Mesenchymal stem cell (in vitro differentiated cells and primary cell): ENCODE data around the gene PNPLA3.
A peak's percentile ranks its signal among the peaks of the same experiment; 100 is the strongest.

Source experiments
- DNase-seq: peaks from one replicate; pipeline ENCODE4 v3.0.0-alpha.2; 2013
- H2AFZ ChIP-seq: one replicate; pipeline ENCODE4 v1.6.1; 2013; ENCODE audit warnings: low read depth, mild to moderate bottlenecking, control low read depth, inconsistent platforms, low read length, moderate library complexity
- H2AK5ac ChIP-seq: 2 replicates; pipeline ENCODE4 v1.6.1; 2013; ENCODE audit warnings: low read length, moderate library complexity, mild to moderate bottlenecking, inconsistent platforms; ENCODE audit not compliant: severe bottlenecking
- H2BK120ac ChIP-seq: one replicate; pipeline ENCODE4 v1.6.1; 2013; ENCODE audit warnings: low read depth, mild to moderate bottlenecking, inconsistent platforms, low read length, moderate library complexity
- H2BK12ac ChIP-seq, 2 experiments: one replicate each; pipeline ENCODE4 v1.6.1; 2013; ENCODE audit warnings: inconsistent platforms in 2 of 2, low read length in 2 of 2, mild to moderate bottlenecking in 2 of 2, moderate library complexity in 2 of 2, control low read depth in 1 of 2
- H2BK15ac ChIP-seq: one replicate; pipeline ENCODE4 v1.6.1; 2013; ENCODE audit warnings: mild to moderate bottlenecking, low read depth, inconsistent platforms; ENCODE audit not compliant: poor library complexity, severe bottlenecking
- H2BK5ac ChIP-seq: 2 replicates; pipeline ENCODE4 v1.6.1; 2013; ENCODE audit warnings: low read depth, mild to moderate bottlenecking, low read length, control low read depth, inconsistent platforms; ENCODE audit not compliant: poor library complexity, severe bottlenecking
- H3K14ac ChIP-seq, 2 experiments: one replicate each; pipeline ENCODE4 v1.6.1; 2013; ENCODE audit warnings: inconsistent platforms in 2 of 2, low read length in 2 of 2, control low read depth in 1 of 2, mild to moderate bottlenecking in 1 of 2, moderate library complexity in 1 of 2
- H3K18ac ChIP-seq, 2 experiments: one replicate each; pipeline ENCODE4 v1.6.1; 2013; ENCODE audit warnings: inconsistent platforms in 2 of 2, low read length in 2 of 2, control low read depth in 1 of 2, low read depth in 1 of 2, mild to moderate bottlenecking in 1 of 2
- H3K23ac ChIP-seq, 2 experiments: one replicate each; pipeline ENCODE4 v1.6.1; 2013; ENCODE audit warnings: inconsistent platforms in 2 of 2, low read length in 2 of 2, mild to moderate bottlenecking in 2 of 2, moderate library complexity in 2 of 2, control low read depth in 1 of 2
- H3K27ac ChIP-seq: 2 replicates; pipeline ENCODE4 v1.5.1; 2013; ENCODE audit warnings: mild to moderate bottlenecking, moderate library complexity, low read length, control low read depth, inconsistent platforms; ENCODE audit not compliant: poor library complexity, severe bottlenecking
- H3K27me3 ChIP-seq, 2 experiments: 2 replicates each; pipeline versions ENCODE4 v1.6.1 to v1.7.0; 2013; ENCODE audit warnings: low read length in 2 of 2, mild to moderate bottlenecking in 2 of 2, moderate library complexity in 2 of 2, control low read depth in 1 of 2, inconsistent platforms in 1 of 2; ENCODE audit not compliant: control insufficient read depth in 1 of 2, insufficient read depth in 1 of 2
- H3K36me3 ChIP-seq, 2 experiments: 2 replicates each; pipeline versions ENCODE4 v1.6.1 to v1.7.0; 2013; ENCODE audit warnings: low read length in 2 of 2, control low read depth in 1 of 2, inconsistent platforms in 1 of 2, low read depth in 1 of 2, mild to moderate bottlenecking in 1 of 2; ENCODE audit not compliant: insufficient read depth in 2 of 2, control insufficient read depth in 1 of 2
- H3K4ac ChIP-seq, 2 experiments: one replicate each; pipeline ENCODE4 v1.6.1; 2013; ENCODE audit warnings: inconsistent platforms in 2 of 2, low read length in 2 of 2, mild to moderate bottlenecking in 2 of 2, moderate library complexity in 2 of 2, control low read depth in 1 of 2, low read depth in 1 of 2
- H3K4me1 ChIP-seq: 2 replicates; pipeline ENCODE4 v1.6.1; 2013; ENCODE audit warnings: low read depth, low read length, control low read depth; ENCODE audit not compliant: control insufficient read depth, insufficient read depth
- H3K4me2 ChIP-seq: 2 replicates; pipeline ENCODE4 v1.6.1; 2013; ENCODE audit warnings: low read length, mild to moderate bottlenecking, inconsistent platforms; ENCODE audit not compliant: poor library complexity, severe bottlenecking
- H3K4me3 ChIP-seq, 2 experiments: 2 replicates each; pipeline versions ENCODE4 v1.5.1 to v1.7.0; 2013; ENCODE audit warnings: low read length in 2 of 2, mild to moderate bottlenecking in 2 of 2, control low read depth in 1 of 2, low read depth in 1 of 2; ENCODE audit not compliant: insufficient read depth in 1 of 2
- H3K79me1 ChIP-seq: replicated peaks from 2 replicates; pipeline ENCODE4 v1.6.1; 2013; ENCODE audit warnings: mild to moderate bottlenecking, control low read depth, low read length, inconsistent platforms; ENCODE audit not compliant: poor library complexity, severe bottlenecking
- H3K9ac ChIP-seq: 2 replicates; pipeline ENCODE4 v1.7.0; 2013; ENCODE audit warnings: mild to moderate bottlenecking, low read length, moderate library complexity
- H3K9me3 ChIP-seq: 2 replicates; pipeline ENCODE4 v1.7.0; 2013; ENCODE audit warnings: mild to moderate bottlenecking, low read length; ENCODE audit not compliant: control insufficient read depth
- H4K8ac ChIP-seq: one replicate; pipeline ENCODE4 v1.6.1; 2013; ENCODE audit warnings: inconsistent platforms, mild to moderate bottlenecking, low read length, moderate library complexity
- H4K91ac ChIP-seq: one replicate; pipeline ENCODE4 v1.6.1; 2013; ENCODE audit warnings: mild to moderate bottlenecking, low read length, inconsistent platforms
- WGBS: methylation state at CpG from one replicate; pipeline ENCODE4 v1.1.7; 2013; ENCODE audit warnings: mixed read lengths; 5-methylcytosine and 5-hydroxymethylcytosine counted together

PNPLA3 gene

DNA sequence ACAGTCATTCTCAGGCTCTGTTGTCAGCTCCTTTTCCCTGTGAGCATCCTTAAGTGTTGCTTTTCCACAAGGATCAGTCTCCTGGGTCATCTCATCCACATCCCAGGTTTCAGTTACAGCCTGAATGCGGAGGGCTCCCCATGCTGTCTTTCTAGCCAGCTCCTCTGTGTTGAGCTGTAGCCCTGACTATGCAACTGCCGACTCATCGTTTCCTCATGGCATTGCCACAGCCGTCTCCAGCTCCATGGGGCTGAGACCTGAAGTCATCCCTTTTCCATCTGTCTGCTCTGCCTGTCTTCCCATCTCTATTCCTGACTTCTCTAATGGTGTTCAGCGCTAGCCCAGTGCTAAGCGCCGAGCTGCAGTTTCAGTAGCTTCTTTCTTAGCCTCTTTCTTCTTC, 43.5 kb downstream of the PNPLA3 start:
- no peak overlapping the region for H2BK120ac ChIP-seq
- no peak overlapping the region for H3K4me3 ChIP-seq
- no peak overlapping the region for H2AK5ac ChIP-seq
- H3K27me3 ChIP-seq, result no peaks in the 10 kb centered on the region
- H3K4me2 ChIP-seq, result no peak overlapping the region
- no peak overlapping the region for H3K9ac ChIP-seq
- H2AFZ ChIP-seq, result no peak overlapping the region
- H2BK5ac ChIP-seq, result no peak overlapping the region
- H3K36me3 ChIP-seq, result peaks cover 50 to 90% of the 10 kb centered on the region in 2 experiments
- H2BK12ac ChIP-seq, result no peak overlapping the region
- no peak overlapping the region for H2BK15ac ChIP-seq
- no peak overlapping the region for H3K23ac ChIP-seq
- H4K91ac ChIP-seq, result no peak overlapping the region
- H3K79me1 ChIP-seq, result peaks cover 28% of the 10 kb centered on the region
- no peaks in the 10 kb centered on the region for H3K4me1 ChIP-seq
- H3K9me3 ChIP-seq, result no peaks in the 10 kb centered on the region
- peak overlapping the region; percentile 45 for H4K8ac ChIP-seq
- H3K27ac ChIP-seq, result no peak overlapping the region
- 96% methylated on average over 7 of the region's 7 CpGs for WGBS
- no peak overlapping the region for H3K14ac ChIP-seq
- no peak for DNase-seq
- H3K4ac ChIP-seq, result no peak overlapping the region
- no peak overlapping the region for H3K18ac ChIP-seq

DNA sequence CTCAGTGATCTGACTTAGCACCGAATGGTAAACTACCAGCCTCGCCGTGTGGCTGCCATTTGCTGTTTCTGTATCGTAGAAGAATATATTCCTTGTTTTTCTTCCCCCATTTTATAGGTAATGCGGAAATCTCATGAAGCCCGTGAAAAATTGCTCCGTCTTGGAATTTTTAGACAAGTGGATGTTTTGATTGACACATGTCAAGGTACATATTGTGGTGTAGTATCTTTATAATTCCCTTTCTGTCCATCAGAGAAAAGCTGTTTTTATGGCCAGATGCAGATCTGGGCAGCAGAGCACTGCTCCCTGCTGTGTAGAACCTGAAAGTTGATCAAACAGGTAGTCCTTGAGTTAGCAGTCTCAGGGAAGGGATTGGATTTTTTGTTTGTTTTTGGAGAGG, 45.0 kb downstream of the PNPLA3 start:
- Histone ChIP-seq H2BK5ac (no peak overlapping the region), H4K91ac (no peak overlapping the region), H3K79me1 (peaks cover 27% of the 10 kb centered on the region), H3K4me1 (no peaks in the 10 kb centered on the region), H3K23ac (no peak overlapping the region), H2BK120ac (no peak overlapping the region), H3K4me2 (no peak overlapping the region), H3K4me3 (no peak overlapping the region), H2BK15ac (no peak overlapping the region), H3K9ac (no peak overlapping the region), H3K14ac (no peak overlapping the region), H3K27ac (no peak overlapping the region), H3K18ac (no peak overlapping the region), H3K27me3 (no peaks in the 10 kb centered on the region), H3K36me3 (peaks cover 57 to 98% of the 10 kb centered on the region in 2 experiments), H2AK5ac (no peak overlapping the region), H2AFZ (no peak overlapping the region), H2BK12ac (no peak overlapping the region), H3K4ac (no peak overlapping the region), H3K9me3 (no peaks in the 10 kb centered on the region), H4K8ac (no peak overlapping the region)
- no peak for DNase-seq
- WGBS, result 100% methylated on average over 6 of the region's 7 CpGs

GRCh38 chr22:43969021-43969878, 45.6 kb downstream of the PNPLA3 start:
- 93% methylated on average over 19 of the region's 19 CpGs for WGBS
- no peak overlapping the region for H2BK120ac ChIP-seq

DNA sequence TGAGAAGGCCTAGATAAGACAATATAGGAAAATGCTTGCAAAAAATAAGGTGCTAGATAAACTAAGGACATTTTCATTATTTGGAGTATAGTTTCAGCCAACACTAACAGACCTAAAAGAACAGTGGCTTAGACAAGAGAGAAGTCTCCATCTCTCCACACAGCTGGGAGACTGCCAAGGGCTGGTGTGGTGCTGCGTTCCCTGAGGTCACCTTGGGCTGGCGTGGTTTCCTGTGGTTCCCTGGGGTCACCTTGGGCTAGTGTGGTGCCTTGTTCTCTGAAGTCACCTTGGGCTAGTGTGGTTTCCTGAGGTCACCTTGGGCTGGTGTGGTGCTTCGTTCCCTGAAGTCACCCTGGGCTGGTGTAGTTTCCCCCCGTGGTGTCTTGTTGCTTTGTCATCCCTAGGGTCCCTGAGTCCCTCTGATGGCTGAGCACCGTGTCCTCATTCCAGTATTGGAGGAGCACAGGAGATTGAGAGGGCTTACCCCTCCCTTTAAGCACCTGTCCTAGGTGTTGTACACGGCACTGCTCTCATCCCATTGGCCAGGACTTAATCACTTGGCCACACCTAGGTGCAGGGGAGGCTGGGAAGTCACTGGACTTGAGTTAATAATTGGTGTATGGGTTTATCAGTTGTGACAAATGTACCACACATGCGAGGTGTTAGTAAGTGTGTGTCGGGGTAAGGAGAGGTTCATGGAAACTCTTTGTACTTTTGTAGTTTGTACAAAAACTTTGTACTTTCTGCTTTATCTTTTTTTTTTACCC, 46.6 kb downstream of the PNPLA3 start:
- H3K4me1 ChIP-seq, result no peaks in the 10 kb centered on the region
- no peak overlapping the region for H2BK5ac ChIP-seq
- H3K9me3 ChIP-seq, result no peaks in the 10 kb centered on the region
- peaks cover 60 to 98% of the 10 kb centered on the region in 2 experiments for H3K36me3 ChIP-seq
- H2BK15ac ChIP-seq, result no peak overlapping the region
- no peak overlapping the region for H3K4ac ChIP-seq
- H2BK12ac ChIP-seq, result no peak overlapping the region
- H3K4me3 ChIP-seq, result no peak overlapping the region
- H3K79me1 ChIP-seq, result peaks cover 29% of the 10 kb centered on the region
- no peak overlapping the region for H2BK120ac ChIP-seq
- no peak overlapping the region for H2AFZ ChIP-seq
- no peak overlapping the region for H3K14ac ChIP-seq
- H3K4me2 ChIP-seq, result no peak overlapping the region
- H4K91ac ChIP-seq, result no peak overlapping the region
- no peak overlapping the region for H3K18ac ChIP-seq
- WGBS, result 93% methylated on average over 8 of the region's 8 CpGs
- no peak for DNase-seq
- no peak overlapping the region for H2AK5ac ChIP-seq
- no peaks in the 10 kb centered on the region for H3K27me3 ChIP-seq
- no peak overlapping the region for H3K27ac ChIP-seq
- H3K9ac ChIP-seq, result no peak overlapping the region
- H3K23ac ChIP-seq, result no peak overlapping the region
- H4K8ac ChIP-seq, result no peak overlapping the region

More at GRCh38 chr22:43969021-43969878, 45.6 kb downstream of the PNPLA3 start:
- no peaks in the 10 kb centered on the region for H3K9me3 ChIP-seq
- H3K23ac ChIP-seq, result no peak overlapping the region
- no peak overlapping the region for H4K8ac ChIP-seq
- DNase-seq, result no peak
- H3K4me3 ChIP-seq, result no peak overlapping the region
- H3K18ac ChIP-seq, result no peak overlapping the region
- peaks cover 59 to 98% of the 10 kb centered on the region in 2 experiments for H3K36me3 ChIP-seq
- no peaks in the 10 kb centered on the region for H3K4me1 ChIP-seq
- no peak overlapping the region for H2AK5ac ChIP-seq
- no peak overlapping the region for H2BK15ac ChIP-seq
- H3K4me2 ChIP-seq, result no peak overlapping the region
- H4K91ac ChIP-seq, result no peak overlapping the region
- no peak overlapping the region for H2AFZ ChIP-seq
- peaks cover 26% of the 10 kb centered on the region for H3K79me1 ChIP-seq
- no peak overlapping the region for H3K14ac ChIP-seq
- H3K4ac ChIP-seq, result no peak overlapping the region
- no peaks in the 10 kb centered on the region for H3K27me3 ChIP-seq
- H3K27ac ChIP-seq, result no peak overlapping the region
- no peak overlapping the region for H2BK12ac ChIP-seq
- H2BK5ac ChIP-seq, result no peak overlapping the region
- no peak overlapping the region for H3K9ac ChIP-seq
